GM18502 (cell line): ENCODE results near the gene ATF4.

Source experiments
- ATAC-seq: cut with Tn5 transposase; IDR thresholded peaks from one replicate; pipeline ENCODE4 v1.9.1; 2021; ENCODE audit warnings: mild to moderate bottlenecking; ENCODE audit not compliant: unreplicated experiment, poor library complexity

ATF4 gene

DNA sequence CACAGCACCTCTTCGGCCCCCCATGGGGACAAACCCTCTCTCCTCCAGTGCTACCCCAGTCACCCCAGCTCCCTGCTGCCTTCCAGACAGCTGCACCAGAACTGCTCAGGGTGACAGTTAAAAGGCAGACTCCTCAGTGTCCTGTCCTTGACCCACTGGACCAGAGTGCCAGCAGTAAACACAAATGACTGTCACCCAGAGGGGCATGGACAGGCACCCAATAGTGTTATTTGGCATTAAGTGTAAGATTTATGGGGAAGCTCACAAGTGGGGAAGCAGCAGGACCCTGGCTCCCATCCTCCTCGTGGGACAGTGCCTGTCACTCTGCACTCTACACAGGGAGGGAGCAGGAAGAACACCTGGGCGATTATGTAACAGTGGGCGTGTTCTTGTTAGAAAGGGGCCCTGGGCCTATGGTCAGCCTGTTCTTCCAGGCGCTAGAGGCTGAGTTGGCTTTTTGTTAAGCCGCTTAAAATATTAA lies 7.2 kb downstream of the ATF4 start:
- no peak for ATAC-seq

GRCh38 chr22:39528080-39528661 lies 7.8 kb downstream of the ATF4 start:
- ATAC-seq: no peak

DNA sequence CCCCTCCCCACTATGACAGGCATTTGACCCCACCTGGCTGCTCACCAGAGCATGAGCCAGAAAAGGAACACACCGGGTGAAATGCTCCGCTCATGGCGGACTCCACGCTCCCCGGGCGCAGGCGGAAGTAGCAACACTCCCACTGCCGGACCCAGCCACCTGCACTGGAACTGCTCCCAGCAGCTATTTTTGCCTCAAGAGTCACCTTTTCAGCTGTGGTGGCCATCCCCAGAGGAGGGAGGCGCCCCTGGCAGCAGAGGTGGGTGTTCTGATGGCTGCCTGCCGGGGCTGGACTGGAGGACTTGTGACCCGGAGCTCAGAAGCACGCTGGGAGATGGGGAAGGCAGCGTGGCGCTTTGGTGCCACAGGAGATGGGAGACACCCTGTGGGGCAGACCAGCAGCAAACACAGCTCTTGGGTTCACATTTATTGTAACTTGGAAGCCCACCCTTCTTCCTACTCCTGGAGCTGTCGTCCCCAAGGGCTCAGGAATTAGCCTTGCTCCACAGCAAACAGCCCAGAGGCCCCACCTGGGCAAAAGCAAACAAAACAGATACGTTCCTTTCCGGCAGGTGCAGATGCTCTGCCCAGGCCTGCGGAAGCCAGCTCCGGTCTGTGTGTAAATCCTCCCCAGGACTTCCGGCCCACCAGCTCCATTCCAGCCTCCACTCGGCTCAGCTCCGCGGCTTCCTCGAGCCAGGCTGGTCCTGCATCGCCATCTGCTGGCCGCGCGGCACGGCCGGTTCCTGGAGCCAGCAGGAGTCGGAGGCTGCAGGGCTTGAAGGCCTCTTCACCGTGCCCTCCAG lies 8.5 kb downstream of the ATF4 start:
- ATAC-seq: no peak

GRCh38 chr22:39529487-39529851 lies 9.1 kb downstream of the ATF4 start:
- ATAC-seq: no peak

DNA sequence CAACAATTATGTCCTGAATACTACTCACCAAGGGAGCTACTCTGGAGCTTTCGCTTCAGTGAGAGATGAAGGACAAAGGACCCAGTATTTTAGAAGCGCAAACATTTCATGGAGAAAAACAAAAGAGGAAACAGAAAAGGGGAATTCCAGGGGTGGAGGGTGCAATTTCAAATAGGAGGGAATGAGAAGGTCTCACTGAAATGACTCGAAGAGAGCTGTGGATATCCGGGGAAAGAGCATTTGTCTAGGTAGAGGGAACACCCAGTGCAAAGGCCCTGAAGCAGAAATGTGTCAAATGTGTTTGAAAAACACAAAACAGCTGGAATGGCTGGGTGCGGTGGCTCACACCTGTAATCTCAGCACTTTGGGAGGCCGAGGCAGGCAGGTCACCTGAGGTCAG lies 9.8 kb downstream of the ATF4 start:
- ATAC-seq: no peak

- no peak for ATAC-seq
Observed at GRCh38 chr22:39530692-39531331, 10.4 kb downstream of the ATF4 start.

DNA sequence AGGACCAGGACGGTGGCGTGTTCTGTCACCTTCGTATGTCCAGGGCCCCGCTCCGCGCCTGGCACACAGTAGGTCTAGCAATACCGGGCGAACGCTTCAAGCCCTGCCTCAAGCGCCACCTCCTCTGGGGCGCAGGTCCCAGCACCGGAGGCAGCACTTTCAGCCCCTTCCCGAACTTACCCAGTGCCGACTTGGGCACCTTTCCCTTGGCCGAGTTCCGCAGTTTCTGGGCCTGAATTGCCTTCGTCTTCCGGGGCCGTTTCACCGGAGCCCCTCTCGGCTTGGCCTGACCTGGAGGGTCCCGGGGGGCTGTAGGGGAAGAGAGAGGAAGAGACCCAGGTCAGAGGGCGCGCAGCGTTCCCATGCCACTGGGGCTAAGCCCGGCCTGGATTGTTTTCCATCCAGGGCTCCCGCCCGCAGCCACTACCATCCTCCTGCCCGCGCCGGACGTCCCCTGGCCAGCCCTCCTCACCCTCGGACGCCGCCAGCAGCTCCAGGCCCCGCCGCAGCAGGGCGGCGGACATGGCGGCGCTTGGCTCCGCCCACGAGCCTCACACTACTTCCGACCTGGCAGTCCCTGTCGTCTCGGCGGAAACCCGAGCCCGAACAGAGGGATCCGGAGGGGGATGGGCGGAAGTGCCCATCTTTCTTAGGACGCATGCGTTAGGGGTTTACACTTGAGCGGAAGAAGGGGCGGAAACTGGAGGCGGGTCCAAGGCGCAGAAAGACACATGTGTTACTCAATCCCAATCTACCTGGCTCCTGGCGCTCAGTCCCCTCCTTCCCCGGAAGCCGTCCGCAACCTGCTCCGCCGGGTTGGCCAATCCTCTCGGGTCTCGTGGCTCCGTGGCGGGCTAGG lies 12.1 kb downstream of the ATF4 start, which contains the start of gene RPS19BP1:
Gene RPS19BP1, minus strand, starts transcription at position 534 of the 859 bp plus-strand sequence. Its CDS starts 10 bp downstream, at position 524.
- ATAC-seq: peak; percentile 78

GRCh38 chr22:39534092-39534506 lies 13.7 kb downstream of the ATF4 start:
- no peak for ATAC-seq

- no peak for ATAC-seq
Observed at GRCh38 chr22:39534591-39535356, 14.4 kb downstream of the ATF4 start.

DNA sequence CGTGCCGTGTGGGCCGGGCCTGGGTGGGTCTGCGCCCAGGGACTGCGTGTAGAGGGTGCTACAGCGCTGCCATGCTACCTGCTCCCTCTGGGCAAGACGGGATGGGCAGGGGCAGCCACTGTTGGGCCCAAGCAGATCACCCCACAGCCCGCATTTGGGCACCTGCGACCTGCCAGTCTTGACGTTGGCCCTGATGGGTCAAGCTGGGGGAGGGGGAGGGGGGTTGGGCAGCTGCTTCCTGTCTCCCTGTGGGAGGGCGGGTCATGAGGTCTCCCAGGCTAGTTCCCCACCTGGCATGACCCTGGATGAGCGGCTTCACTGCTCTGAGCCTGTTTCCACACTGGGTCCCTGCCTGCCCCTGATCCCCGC lies 15.0 kb downstream of the ATF4 start:
- no peak for ATAC-seq

GRCh38 chr22:39535831-39536449 lies 15.6 kb downstream of the ATF4 start:
- no peak for ATAC-seq

- no peak for ATAC-seq
Observed at GRCh38 chr22:39536711-39537110, 16.3 kb downstream of the ATF4 start.

DNA sequence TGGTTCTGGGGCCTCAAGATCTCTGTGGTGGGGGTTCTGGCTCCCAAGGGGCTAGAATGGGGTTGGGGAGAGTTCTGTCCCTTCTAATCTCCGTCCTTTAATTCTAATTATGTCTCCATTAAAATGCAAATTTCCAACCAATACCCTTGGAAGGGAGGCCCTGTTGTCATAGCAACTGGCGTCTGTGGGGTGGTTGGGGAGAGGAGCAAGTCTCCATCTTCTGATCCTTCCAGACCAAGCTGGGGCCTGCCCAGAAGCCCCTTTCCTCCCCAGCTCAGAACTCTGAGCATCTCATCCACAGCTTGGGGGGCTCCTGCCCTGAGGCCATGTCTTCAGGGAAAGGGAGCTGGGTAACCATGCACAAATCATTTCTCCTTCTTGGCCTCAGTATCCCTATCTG lies 17.6 kb downstream of the ATF4 start:
- no peak for ATAC-seq

GRCh38 chr22:39543095-39543494 lies 22.7 kb downstream of the ATF4 start:
- ATAC-seq: no peak

DNA sequence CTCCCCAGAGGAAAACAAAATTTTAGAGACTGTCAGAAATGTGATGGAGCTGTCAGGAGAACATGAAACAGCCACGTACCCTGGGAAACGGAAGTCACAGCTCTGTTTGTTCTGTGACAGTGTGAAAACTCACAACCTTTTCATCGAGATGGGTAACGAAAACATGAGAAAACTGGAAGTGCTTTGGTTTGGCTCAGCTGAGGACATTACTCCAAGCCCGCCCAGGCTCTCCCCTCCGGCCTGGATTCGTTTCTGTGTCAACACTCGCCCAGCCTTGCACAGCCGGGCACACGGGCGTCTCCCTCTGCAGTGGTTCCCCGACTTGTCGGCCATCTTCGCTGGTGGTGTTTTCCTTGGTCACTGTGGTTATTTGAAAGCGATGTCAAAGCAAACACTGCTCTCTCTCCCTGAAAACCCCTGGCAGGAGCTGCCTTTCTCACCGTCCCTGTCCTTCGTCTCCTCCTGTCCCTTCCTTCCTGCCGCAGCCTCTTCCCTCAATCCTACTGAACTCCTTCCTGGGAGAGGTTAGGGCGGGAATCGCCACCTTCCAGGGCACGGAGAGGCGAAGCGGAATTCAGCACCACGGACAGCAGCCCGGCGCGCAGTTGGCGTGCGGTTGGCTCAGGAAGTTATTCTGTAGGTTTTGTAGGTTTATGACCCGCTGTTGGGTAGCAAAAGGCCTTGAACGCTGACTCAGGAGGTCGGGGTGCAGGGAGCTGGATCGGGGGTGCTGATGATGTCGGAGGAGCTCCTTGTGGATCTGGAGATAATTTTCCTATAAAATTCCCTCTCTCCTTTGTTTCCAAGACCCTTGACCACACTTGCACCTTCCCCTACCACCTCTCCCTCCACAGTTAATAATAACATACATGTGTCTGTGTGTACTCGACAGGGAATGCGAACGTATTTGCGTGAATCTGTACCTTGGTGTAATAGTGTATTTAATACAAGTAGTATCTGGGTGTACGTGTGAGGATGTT lies 25.3 kb downstream of the ATF4 start:
- ATAC-seq: no peak

- ATAC-seq: no peak
Observed at GRCh38 chr22:39546889-39547586, 26.7 kb downstream of the ATF4 start.

GRCh38 chr22:39547587-39547947 lies 27.2 kb downstream of the ATF4 start:
- ATAC-seq: no peak

DNA sequence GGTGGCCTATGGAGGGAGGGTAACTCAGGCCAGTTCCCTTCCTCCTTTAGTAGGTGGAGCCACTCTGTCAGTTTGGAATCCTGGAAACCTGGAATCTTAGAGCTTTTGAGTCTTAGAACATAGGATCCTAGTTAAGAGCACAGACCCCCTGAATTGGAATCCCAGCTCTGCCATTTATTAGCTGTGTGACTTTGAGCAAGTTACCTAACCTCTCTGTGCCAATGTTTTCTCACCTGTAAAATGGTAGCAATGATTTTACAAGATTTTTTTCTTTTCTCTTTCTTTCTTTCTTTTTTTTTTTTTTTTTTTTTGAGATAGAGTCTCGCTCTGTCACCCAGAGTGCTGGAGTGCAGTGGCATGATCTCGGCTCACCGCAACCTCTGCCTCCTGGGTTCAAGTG lies 33.1 kb downstream of the ATF4 start:
- no peak for ATAC-seq
